ENCODE results near the gene PNKP. TPM values are rescaled to one million over a fixed set of nuclear protein-coding genes. Genes with fewer than 3 reads are reported as not detected.

PNKP gene
- total and polyA plus RNA-seq, 10 of the 15 experiments (the other 5 are each of a cell fraction or from before 2014, with no cell fraction given) = 2.9 to 82.3 (median 33.2) TPM

GRCh38 chr19:49904136-49904535 lies 36.8 kb upstream of the PNKP start:
- Histone ChIP-seq H3K4me3 (no peak overlapping the region), H3K9me3 (replicated peaks; ENCODE audit: control insufficient read depth, insufficient read depth, low read length) (no peaks in the 10 kb centered on the region; the same call in 2 of the 3 replicates), H3K36me3 (ENCODE audit: control insufficient read depth in 2 of 2, insufficient read depth in 2 of 2, low read length in 1 of 2) (peaks cover 6 to 14% of the 10 kb centered on the region in 2 experiments; a peak in 3 of 4 replicates), H3K27me3 (replicated peaks in 1 of 2; ENCODE audit: control insufficient read depth in 2 of 2, insufficient read depth in 2 of 2, low read length in 1 of 2) (no peaks in the 10 kb centered on the region), H3K4me1 (ENCODE audit: control insufficient read depth, insufficient read depth, low read length) (peaks cover 62% of the 10 kb centered on the region), H2AFZ (ENCODE audit: control insufficient read depth, low read depth, low read length) (peak overlapping the region; percentile 57; the same call in 1 of the 2 replicates), H3K79me2 (ENCODE audit: control insufficient read depth, insufficient read depth, low read length) (peaks cover 21% of the 10 kb centered on the region), H4K20me1 (ENCODE audit: control insufficient read depth, insufficient read depth) (peaks cover 3% of the 10 kb centered on the region; the same call in 1 of the 2 replicates), H3K9ac (ENCODE audit: control insufficient read depth, insufficient read depth, low read length) (peak overlapping the region; percentile 18), H3K27ac (ENCODE audit: control insufficient read depth, insufficient read depth) (peak overlapping the region; percentile 57), H3K4me2 (ENCODE audit: control insufficient read depth, insufficient read depth) (peak overlapping the region; percentile 62)
- CTCF ChIA-PET = no interaction called here
- 33% methylated on average over 6 of the region's 6 CpGs for WGBS (ENCODE audit: insufficient coverage, insufficient replicate concordance, low lambda C conversion rate, missing lambda C conversion rate)
- FAIRE-seq (no peak), DNase-seq (ENCODE audit: low read depth, low spot score) (no peak), ATAC-seq (no peak)
- intact Hi-C loops (cut with micrococcal nuclease; ENCODE audit: unreplicated experiment) (no loop called here), in situ Hi-C loops (cut with MboI) (no loop called here)
- TF ChIP-seq ZBTB40 (IDR thresholded peaks at IDR 0.05; ENCODE audit: borderline replicate concordance) = no peak
- SMC1A ChIA-PET (ENCODE audit: uncharacterized antibody, unreplicated experiment) = interaction anchor here (1.5 kb wide), 1 partner anchor 9 kb away, joined by 6 read pairs; no protein-coding TSS in a partner anchor
- no TSS peak for BruUV-seq (replicated peaks)
- POLR2A ChIA-PET = interaction anchor here (0.9 to 1.1 kb wide), 2 partner anchors 9 to 12 kb away, joined by 3 read pairs; no protein-coding TSS in a partner anchor
- RAD21 ChIA-PET (ENCODE audit: unreplicated experiment) = no interaction called here
